ENCODE data around the gene SMIM44.
"Not testable (repeated sequence)": the region's sequence is repeated elsewhere in the genome, so short reads cannot be mapped to it uniquely, and the experiment has no call there.

SMIM44 gene

DNA sequence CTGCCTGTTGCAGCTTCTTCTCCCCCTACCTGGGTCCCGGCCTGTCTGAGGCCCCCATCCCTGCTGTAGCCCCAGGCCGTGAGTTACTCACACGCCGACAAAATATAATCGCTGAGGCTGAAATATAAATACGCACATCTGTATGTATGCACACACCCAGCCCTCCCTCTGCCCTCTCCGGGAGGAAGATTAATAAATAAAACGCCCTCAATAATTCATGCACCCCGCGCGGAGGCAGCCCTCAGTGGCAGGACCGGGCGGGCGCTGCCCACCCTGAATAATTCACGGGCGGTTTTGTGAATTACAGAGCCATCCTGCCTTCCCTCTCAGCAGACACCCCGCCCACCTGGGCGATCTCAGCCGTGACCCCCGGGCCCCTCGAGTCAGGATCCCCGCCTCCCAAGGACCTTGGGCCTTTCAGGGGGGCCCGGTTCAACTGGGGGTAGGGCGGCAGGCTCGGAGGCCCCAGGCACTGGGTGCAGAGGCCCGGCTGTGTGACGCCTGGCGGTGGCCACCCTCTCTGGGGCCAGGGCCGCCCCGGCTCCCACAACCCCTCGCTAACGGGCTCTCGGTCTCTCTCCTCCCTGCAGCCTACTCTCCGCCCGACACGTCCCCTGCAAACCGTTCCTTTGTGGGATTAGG, 27.2 kb downstream of the SMIM44 start:
- no peak for DNase-seq

DNA sequence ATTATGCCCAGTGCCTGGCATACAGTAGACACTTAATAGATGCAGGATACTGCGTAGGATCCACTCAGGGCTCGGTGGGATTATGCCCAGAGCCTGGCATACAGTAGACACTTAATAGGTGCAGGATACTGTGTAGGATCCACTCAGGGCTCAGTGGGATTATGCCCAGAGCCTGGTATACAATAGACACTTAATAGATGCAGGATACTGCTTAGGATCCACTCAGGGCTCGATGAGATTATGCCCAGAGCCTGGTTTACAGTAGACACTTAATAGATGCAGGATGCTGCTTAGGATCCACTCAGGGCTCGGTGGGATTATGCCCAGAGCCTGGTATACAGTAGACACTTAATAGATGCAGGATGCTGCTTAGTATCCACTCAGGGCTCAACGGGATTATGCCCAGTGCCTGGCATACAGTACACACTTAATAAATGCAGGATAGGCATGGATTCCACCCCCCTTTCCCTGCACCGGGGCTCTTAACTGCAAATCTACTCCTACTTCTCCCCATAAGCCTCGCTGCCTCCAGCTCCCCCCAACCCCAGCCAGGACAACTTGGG, 27.8 kb downstream of the SMIM44 start:
- DNase-seq, result no peak

GRCh38 chr19:3454656-3455392, 28.4 kb downstream of the SMIM44 start:
- DNase-seq, result no peak

- no peak for DNase-seq
Measured at GRCh38 chr19:3453840-3454239, 29.4 kb downstream of the SMIM44 start.

DNA sequence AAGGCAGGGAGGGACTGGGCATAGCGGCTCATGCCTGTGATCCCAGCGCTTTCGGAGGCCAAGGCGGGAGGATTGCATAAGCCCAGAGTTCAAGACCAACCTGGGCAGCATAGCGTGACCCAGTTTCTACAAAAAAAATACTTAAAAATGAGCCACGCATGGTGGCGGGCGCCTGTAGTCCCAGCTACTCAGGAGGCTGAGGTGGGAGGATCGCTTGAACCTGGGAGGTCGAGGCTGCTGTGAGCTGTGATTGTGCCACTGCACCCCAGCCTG, 30.4 kb downstream of the SMIM44 start:
- not testable (repeated sequence) for DNase-seq

DNA sequence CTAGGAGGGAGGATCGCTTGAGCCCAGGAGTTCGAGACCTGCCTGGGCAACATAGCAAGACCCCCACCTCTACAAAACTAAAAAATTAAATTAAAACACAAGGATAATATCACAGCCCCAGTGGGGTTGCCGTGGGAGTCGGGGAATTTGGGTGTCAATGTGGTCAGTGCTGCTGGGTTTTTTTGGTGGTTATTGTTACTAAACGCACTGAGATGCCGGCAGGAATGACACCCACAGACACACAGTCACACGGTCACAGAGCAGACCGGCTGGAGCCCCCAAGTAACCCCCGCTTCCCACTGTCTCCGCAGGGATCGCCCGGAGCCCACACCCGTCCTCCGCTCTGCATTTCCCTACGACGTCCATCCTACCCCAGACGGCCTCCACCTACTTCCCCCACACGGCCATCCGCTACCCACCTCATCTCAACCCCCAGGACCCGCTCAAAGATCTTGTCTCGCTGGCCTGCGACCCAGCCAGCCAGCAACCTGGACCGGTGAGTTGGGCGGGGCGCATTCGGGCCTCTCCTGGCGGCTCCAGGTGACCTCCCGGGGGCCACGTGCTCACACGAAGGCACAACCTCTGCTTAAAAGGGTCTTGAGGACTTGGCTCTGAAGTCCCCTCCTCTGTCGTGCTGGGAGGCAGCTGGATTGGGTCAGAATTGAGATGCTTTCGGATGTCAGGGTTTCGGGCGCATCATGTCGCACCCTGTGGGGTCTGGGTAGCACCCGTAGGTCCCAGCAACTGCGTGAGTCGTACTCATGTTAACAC, 30.9 kb downstream of the SMIM44 start:
- no peak for DNase-seq

- DNase-seq, result no peak
Measured at GRCh38 chr19:3451451-3451866, 31.8 kb downstream of the SMIM44 start.

- DNase-seq, result no peak
Measured at GRCh38 chr19:3450796-3451411, 32.3 kb downstream of the SMIM44 start.

DNA sequence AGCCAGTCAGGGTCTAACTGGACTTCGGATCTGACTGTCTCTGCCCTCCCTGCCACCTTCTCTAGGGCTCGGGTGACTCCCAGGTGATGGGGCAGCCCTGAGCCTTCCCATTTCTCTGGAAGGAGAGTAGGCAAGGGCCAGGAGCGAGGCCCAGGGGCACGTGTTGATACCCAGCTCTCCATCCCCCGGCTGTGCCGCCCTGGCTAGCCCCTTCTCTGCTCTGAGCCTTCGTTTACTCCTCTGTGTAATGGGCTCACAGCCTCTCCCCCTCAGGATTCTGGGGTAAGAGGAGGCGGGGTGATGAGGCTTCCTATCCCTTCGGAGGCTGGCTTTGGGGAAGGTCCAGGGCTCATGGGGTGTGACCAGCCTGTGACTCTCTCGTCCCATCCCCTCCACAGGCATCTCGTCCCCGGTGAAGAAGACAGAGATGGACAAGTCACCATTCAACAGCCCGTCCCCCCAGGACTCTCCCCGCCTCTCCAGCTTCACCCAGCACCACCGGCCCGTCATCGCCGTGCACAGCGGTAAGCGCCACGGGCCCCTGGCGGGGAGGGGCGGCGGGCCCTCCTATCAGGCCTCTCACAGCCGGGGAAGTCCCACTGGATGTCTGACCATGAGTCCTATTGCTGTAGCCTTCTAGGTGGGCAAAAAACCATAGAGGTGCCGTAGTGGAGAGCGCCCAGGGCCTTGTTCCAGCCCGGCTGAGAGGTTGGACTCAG, 34.5 kb downstream of the SMIM44 start:
- DNase-seq, result no peak

- not testable (repeated sequence) for DNase-seq
Measured at GRCh38 chr19:3446657-3447056, 36.6 kb downstream of the SMIM44 start.

- no peak for DNase-seq
Measured at GRCh38 chr19:3444695-3445234, 38.5 kb downstream of the SMIM44 start.

GRCh38 chr19:3443840-3444694, 39.2 kb downstream of the SMIM44 start:
- DNase-seq, result no peak

DNA sequence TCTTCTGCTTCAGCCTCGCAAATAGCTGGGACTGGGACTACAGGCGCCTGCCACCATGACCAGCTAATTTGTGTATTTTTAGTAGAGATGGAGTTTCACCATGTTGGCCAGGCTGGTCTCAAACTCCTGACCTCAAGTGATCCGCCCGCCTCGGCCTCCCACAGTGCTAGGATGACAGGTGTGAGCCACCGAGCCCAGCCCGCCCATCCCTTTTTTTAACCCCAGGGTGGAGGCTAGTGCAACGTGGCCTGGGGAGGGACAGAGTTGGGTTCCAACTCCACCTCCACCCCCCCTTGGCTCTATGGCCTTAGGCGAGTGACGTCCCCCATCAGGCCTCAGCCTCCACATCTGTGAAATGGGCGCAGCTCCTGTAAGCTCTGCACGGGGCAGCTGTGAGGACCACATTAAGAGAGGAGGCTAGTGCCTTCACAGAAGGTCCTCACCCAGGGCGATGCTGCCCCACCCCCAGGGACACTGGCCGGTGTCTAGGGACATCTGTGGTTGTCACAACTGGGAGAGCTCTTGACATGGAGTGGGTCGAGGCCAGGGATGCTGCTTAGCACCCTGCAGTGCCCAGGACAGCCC, 40.7 kb downstream of the SMIM44 start:
- no peak for DNase-seq

GRCh38 chr19:3441986-3442329, 41.3 kb downstream of the SMIM44 start:
- no peak for DNase-seq

DNA sequence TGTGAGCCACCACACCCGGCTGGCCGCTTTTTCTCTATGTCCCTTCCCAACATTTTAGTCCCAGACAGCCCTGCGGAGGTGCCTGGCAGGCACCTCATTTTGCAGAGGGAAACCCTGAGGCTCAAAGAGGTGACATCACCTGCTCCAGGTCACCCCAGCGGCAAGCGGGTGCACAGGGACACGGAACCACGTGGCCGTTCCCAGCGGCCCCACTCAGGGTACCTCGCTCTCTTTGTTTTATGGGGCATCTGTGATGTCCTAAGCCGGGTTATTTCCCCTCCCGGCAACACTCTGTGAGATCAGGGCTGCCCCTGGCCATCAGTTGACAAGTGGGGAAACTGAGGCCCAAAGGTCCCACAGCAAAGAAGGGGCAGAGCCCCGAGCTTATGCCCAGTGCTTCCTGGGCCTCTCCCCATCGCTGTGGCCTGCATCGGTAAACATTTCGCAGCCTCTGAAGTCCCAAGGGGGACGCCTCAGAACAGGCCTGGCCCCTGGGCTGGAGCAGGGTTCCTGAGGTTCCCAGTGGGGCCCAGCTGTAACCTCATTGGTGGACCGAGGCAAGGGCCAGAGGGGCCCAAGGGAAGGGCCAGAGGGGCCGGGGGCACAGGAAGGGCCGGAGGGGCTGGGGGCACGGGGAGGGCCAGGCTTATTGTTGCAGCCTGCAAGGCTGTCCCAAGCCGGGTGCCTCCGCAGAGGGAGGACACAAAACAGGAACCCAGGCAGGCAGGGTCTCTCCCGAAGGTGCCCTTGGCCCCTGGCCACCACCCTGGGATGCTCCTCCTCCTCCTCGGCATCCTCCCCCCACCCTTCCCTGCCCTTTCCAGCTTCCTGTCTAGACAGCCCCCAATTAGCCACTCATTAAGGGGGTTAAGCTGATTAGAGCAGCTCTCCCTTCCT, 41.9 kb downstream of the SMIM44 start:
- no peak for DNase-seq

DNA sequence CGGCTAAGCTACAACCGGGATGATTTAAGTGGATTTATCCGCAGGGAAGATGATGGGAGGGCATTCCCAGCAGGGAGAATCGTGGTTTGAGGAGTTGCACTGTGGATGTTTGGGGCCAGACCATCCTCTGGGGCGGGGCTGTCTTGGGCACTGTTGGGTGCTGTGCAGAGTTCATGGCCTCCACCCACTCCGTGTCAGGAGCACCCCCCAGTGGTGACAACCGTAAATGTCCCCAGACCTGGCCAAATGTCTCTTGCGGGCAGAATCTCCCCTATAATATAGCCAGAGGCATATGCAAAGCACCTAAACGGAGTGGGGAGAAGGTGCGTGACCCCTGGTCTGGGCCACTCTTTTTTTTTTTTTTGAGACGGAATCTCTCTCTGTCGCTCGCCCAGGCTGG, 43.2 kb downstream of the SMIM44 start:
- DNase-seq, result peak; percentile 12

GRCh38 chr19:3434630-3435553, 48.3 kb downstream of the SMIM44 start:
- DNase-seq, result peak; percentile 93

GRCh38 chr19:3433805-3434540, 49.3 kb downstream of the SMIM44 start:
- no peak for DNase-seq

All from NCI-H774 (cell line).